Bone marrow (tissue), 2 donors: ENCODE measurements around the gene GDPGP1.
"Not testable (repeated sequence)": the region's sequence is repeated elsewhere in the genome, so short reads cannot be mapped to it uniquely, and the experiment has no call there.

Experiments
- DNase-seq, 2 donors: peaks; one replicate each; lab custom pipeline; 2025; lab: John Stamatoyannopoulos, UW

Gene GDPGP1, protein sequence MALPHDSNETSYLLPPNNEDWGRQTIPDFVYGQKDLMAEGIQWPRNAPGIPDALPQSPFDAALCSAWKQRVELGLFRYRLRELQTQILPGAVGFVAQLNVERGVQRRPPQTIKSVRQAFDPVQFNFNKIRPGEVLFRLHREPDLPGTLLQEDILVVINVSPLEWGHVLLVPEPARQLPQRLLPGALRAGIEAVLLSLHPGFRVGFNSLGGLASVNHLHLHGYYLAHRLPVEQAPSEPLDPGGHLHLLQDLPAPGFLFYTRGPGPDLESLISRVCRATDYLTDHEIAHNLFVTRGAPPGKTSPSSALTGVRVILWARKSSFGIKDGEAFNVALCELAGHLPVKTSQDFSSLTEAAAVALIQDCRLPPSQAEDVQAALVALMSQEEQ

DNA sequence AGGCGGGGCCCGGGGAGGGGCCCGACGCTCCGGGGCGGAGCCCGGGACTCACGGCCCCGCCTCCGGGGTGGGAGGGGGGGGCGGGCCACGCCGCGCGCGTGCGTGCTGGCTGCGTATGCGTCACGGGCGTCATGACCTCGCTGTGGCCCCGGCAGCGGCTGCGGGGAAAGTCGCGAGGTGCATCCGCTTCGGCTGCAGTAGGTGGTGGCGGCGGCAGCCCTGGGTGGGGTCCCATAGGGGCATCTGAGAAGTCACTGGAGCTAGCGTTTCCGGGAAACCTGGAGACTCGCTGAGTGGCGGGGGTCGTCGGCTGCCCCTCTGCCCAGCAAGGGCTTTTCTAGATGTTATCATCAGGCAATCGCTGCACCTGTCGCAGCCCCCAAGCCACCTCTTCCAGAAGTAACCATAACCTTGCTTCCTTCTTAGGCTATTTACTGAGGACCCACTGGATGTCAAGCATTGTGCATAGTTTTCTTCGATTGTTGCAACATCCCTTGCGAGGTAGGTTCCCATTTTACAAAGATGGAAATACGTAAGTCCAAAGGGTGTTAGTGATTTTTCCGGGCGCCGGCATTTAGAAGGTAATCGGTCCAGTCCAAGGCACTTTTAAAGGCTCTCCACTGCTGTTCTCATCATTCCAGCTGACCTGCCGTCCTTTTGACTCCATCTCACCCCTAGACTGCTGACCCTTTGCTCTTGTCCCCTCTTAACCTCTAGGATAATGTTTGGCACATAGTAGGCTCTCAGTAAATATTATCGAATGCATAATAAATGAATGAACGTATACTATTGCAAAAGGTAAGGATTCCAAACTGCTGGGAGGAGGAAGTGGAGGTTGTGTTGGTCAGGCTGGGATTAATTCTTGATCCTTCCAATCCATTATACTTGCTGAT lies at the start of gene GDPGP1:
TSS of gene GDPGP1 (plus strand) at position 114 of the 893 bp plus-strand sequence. CDS start 6,700 bp downstream, outside the sequence.
- DNase-seq: peak in 1 of 2 donors; percentile 86

DNA sequence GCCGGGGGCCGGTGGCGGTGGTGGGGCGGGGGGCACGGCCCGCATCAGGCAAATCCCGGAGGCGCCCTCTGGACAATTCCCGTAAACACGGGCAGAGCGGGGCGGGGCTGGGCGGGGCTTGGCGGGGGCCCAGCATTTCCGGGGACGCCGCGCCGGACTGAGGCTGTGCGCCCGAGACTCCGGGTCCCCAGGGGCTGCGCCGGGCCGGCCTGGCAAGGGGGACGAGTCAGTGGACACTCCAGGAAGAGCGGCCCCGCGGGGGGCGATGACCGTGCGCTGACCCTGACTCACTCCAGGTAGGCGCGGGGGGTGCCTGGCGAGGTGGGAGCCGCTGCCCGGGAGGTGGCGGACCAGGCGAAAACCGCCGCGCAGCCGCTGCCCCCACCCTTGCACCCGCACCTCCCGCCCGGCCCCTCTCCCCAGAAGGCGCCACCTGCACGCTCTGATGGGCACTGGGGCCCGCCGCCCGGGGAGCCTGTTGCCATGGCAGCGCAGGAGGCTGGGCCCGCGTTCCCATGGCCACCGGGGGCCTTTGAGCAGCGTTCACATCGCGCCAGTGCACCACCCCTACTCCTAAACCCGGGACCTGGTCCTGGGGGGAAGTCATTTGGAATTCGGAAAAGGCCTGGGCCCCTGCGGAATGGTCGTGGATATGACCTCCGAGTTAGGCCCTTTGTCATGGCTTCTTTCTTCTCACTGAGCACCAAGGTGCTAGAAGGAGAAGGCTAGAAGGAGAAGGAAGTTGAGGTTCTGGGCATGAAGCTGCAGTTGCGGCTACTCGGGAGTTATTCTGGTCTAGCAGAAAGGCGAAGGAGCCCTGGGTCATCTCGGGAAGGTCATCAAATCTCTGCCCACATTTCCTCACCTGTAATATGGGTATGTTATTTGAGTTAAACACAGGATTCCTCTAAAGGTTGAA lies 49.0 kb upstream of the GDPGP1 start:
- peak in 1 of 2 donors; percentile 58 for DNase-seq

DNA sequence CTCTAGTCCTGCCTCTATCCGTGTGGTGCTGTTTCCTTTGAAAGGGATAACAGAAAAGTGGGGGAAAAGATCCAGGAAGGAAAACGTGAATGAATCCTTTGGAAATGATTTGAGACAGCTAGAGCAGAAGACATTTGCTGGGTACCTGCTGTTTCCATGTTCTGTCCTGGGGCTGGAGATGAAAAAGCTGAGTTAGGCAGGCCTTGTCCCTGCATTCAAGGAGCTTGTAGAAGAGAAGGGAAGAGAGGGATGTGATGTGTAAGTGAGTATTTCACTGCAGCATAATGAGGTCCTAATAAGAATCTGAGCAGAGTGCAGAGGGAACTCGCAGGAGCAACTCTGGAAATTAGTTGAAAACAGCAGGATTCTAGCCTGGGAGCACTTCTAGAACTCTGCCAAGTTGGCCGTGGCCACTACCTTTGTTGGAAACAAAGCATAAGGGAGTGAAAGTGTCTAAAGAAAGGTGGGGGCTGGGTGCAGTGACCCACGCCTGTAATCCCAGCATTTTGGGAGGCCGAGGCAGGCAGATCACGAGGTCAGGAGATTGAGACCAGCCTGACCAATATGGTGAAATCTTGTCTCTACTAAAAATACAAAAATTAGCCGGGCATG lies 46.6 kb upstream of the GDPGP1 start:
- DNase-seq: no peak

DNA sequence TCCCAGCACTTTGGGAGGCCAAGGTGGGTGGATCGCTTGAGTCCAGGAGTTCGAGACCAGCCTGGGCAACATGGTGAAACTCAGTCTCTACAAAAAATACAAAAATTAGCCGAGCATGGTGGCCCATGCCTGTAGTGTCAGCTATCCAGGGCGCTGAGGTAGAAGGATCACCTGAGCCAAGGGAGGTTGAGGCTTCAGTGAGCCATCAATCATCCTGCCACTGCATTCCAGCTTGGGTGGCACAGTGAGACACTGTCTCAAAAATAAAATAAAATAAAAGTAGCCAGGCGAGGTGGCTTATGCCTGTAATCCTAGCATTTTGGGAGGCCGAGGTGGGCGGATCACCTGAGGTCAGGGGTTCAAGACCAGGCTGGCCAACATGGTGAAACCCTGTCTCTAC lies 45.9 kb upstream of the GDPGP1 start:
- not testable (repeated sequence) for DNase-seq

DNA sequence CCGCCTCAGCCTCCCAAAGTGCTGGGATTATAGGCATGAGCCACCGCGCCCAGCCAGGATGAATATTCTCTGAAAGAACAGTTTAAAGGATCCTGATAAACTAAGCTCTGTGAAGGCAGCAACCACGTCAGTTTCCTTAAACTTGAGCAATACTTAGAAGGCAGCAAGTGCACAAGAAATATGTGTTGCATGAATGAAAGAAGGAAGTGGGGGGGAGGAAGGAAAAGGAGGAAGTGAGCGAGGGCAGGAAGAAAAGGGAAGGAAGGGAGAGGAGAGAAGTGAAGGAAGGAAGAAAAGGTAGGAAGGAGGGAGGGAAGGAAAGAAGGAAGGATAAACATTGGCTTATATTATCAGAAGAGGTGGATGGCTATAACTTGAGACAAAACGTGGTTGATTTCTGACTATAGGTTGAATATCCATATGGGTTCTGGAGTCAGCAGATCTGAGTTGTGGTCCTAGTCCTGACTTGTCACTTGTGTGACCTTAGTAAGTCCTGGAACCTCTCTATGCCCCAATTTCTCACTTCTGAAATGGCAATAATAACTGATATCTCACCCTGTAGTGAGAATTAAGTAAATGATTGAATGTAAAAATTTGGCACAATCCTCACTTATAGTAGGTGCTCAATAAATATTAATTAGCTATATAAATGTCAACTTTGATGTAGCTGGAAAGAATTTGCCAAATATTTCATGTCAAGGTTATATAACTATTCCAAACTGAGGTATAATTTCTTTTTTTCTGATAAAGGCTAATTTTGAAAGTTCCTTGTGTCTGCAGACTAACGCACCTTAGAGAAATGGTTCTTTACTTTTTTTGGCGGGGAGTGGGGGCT lies 44.9 kb upstream of the GDPGP1 start:
- DNase-seq: peak in 1 of 2 donors; percentile 4

DNA sequence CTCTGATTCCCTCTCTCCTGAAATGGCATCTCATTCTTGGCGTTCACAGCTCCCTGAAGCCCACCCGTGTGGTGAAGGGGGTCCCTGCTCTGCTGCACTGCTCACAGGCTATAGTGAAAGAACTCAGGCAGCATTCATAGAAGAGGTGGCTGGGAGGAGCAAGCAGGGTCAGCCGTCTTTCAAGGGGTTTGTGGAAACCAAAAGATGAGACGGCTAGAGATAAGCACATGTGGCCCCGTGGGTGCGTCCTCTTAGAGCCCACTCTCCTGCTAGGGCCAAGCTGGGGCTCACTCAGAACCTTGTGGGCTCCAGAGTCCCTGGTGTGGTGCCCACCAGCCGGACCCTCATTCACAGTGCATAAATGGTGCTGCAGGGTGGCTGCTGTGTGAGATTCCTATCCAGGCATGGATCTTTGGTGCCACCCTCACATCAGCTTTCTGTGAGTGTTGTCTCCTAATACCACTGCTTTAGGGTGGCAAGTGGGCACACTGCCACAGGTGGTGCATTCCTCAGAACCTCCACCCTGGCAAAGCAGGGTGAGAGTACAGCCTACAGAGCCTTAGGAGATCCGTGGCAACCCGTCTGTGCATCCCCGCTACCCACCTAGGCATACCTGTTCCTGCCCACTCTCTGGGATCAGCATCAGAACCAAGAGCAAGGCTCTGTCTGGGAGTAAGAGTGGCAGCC lies 44.1 kb upstream of the GDPGP1 start:
- no peak for DNase-seq

DNA sequence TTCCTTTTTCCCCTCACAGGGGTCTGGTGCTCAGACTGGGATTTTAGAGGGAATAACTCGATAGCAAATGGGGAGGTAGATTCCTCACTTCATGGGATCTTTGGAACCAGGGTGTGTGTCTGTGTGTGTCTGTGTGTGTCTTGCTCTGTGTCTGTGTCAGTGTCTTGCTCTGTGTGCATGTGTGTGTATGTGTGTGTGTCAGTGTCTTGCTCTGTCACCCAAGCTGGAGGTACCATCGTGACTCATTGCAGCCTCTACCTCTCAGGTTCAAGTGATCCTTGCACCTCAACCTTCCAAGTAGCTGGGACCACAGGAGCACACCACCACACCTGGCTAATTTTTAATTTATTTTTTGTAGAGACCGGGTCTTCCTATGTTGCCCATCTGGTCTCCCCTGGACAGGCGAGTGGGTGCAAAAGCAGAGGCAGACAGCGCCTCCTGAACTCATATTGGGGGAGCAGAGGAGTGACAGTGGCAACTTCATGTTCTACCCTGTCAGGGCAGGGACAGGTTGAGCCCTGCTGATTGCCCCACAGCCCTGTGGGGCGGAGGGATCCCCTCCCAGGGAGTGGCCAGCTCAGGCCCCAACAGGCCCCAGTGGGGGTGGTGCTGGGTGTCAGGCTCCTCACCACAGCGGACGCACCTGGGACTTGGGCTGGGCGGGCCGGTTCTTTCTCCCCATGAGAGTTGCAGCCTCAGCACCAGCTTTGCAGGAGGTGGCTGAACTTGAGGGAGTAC lies 43.2 kb upstream of the GDPGP1 start:
- DNase-seq: no peak

DNA sequence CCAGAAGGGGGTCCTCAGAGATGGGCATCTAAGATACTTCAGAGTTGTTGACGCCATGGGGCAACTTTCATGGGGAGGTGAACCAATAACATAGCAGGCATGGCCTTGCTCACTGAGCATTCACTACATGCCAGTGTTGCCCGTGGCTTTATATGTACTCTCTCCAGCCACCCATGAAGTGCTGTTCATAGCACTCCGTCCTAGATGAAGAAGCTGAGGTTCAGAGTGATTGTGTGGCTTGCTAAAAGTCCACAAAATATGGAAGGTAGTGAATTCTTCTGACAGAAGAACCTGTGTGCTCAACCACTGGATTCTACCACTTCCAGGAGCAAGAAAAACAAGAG lies 42.7 kb upstream of the GDPGP1 start:
- no peak for DNase-seq

DNA sequence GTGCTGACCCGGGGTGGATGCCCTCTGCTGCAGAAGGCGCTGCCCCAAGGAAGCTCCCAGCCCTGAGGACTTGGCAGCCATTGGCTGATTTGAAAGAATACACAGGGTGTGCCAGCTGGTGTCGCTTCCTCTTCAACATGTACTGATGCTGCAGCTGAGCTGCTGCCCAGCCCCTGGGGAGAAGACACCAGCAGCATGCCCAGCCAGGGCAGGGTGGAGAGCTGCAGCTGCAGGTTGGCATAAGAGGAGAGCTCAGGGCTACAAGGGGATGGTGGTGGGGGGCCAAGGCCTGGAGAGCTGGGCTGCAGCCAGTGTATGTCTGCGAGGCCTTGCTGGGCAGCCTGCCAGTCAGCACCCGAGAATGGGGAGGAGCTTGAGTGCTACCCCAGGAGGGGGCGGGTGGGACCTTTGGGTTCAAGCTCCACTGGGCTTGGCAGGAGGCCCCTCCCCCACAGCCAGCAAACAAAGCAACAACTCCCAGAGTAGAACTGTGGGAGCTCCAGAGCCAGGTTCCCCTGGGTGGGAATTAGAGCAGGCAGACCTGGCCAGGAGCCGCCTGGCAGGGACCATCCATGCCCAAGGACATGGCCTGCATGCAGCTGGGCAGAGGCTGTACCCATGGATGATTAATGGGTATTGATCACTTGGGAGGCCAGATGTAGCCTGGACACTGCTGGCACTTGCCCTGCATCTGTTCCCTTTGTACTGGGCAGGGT lies 42.1 kb upstream of the GDPGP1 start:
- DNase-seq: peak in 1 of 2 donors; percentile 2

DNA sequence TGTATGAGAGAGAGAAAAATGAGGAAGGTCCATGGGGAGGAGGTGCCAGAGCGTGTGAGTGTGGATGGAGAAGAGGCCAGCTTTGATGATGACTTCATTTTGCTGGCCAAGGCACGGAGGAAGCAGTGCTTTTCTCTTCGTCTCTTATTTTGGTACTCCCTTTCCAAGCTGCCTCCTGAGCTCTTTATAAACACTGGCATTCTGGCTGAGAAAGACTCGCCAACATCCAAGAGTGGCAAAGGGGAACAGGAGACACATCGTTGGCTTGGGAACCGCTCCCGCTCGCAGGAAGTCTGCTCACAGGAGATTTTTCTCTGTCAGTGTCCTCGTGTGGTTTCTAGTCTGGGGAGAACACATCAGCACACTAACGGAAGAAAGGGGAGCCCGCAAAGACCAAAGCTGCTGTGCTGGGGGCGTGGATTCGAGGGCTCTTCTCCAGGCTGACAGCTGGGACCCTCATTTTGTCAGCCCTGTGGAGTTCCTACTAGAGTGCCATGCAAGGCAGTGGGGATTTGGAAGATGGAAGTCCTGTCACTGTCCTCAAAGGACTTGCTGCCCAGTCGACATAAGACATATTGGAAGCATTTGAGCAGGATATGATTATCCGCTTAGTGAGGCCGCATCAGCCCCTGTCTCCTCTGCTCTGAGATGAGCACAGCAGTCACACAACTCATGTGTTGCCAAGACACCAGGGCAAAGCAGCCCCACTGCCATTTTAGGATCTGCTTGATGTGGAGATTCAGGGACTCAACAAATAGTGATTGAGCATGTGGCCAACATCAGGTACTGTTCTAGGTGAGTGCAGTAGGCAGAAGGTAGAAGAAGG lies 40.8 kb upstream of the GDPGP1 start:
- peak in 1 of 2 donors; percentile 47 for DNase-seq

DNA sequence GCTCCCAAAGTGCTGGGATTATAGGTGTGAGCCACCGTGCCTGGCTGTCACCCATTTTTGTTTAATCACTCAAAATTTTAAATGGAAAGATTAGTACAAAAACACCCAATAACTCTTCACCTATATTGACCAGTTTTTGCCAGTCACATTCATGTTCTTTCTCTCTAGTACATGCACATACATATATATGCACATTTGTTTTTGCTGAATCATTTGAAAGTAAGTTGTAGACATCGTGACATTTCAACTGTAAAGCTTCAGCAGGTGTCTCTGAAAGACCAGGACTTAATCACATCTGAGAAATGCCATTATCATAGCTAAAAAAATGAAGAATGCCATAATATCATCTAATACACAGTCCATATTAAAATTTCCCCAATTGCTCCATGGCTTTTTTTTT lies 39.4 kb upstream of the GDPGP1 start:
- DNase-seq: no peak

DNA sequence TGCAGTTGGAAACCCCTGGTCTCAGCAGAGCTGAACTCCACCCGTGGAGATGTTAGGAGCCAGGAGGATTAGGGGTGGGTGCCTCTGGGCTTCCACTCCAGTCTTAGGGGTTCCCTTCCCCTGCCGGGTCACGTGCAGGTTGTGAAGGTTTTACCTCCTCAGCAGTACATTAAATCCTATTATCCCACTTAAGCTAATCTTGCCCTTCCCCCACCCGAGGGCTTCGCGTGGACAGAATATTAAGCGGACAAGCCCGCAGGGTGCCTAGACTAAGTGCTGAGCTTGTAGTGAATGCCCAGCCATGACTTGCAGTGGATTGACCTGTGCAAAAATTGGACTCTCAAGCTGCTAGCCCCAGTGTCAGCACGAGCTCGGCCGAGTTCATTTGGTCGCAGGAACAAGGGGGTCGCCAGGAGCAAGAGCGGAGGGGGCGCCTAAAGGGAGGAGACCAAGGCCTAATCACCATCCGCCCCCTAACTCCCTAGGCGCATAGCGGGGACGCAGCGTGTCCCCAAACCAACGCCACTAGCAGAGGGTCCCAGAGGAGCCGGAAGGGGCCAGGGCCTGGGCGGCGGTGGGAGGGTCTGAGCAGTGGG lies 33.4 kb upstream of the GDPGP1 start:
- no peak for DNase-seq

DNA sequence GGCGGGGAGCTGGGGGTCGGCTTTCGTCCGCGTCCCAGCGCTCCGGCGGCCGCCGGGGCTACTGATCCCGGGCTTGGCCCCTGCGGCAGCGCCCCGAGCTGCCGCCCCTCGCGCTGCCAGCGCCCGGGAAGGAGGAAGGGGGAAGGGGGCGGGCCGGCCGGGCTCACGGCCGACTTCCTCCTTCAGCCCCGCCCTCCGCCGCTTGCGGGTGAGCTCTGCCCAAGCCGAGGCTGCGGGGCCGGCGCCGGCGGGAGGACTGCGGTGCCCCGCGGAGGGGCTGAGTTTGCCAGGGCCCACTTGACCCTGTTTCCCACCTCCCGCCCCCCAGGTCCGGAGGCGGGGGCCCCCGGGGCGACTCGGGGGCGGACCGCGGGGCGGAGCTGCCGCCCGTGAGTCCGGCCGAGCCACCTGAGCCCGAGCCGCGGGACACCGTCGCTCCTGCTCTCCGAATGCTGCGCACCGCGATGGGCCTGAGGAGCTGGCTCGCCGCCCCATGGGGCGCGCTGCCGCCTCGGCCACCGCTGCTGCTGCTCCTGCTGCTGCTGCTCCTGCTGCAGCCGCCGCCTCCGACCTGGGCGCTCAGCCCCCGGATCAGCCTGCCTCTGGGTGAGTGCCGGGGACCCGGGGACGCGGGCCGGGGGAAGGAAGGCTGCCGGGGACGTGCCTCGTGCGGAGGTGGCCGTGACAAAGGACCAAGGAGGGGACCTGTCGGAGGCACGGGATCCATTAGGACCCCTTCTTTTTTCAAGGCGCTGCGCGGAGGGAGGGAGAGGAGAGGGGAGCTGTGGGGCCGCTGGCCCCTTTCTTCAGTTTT lies 32.7 kb upstream of the GDPGP1 start, which contains the start of gene SEMA4B:
TSS of gene SEMA4B (plus strand) at position 201 of the 814 bp plus-strand sequence. CDS start at position 450, 249 bp downstream.
- peak in 1 of 2 donors; percentile 31 for DNase-seq

DNA sequence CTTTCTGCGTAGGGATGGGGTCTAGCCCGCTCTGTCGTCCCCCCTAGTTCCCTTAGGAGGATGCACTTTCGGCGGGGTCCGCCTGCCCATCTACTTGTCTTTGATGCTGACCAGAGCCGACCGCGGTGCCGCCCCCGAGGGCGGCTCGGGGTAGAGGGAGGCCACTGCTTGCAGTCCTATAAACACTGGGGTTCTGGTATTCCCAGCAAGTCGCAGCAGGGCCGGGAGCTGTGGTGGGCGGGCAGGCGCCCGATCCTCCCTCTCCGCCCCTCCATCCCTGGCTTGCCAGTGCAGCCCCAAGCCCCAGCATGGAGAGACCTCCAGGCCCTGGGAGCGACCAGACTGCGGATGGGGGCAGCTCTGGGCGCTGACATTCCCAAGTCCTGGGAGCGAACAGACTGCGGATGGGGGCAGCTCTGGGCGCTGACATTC lies 32.0 kb upstream of the GDPGP1 start:
- no peak for DNase-seq

DNA sequence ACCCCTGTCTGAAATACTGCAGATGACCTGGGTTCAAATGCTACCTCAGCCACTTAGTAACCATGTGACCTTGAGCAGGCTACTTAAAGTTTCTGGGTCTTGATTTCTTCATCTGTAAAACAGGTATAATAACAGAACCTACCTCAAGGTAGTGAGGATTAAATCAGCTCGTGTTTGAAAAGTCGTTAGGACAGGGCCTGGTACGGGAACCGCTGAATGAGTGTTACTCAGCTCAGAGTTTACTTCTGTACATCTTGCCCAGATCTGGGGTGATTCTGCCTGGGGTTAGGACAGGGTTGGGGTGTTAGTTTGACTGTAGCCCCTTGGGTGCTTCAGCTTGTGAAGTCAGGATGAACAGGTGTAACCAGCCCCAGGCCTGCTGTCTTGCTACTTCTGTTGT lies 31.1 kb upstream of the GDPGP1 start:
- no peak for DNase-seq

DNA sequence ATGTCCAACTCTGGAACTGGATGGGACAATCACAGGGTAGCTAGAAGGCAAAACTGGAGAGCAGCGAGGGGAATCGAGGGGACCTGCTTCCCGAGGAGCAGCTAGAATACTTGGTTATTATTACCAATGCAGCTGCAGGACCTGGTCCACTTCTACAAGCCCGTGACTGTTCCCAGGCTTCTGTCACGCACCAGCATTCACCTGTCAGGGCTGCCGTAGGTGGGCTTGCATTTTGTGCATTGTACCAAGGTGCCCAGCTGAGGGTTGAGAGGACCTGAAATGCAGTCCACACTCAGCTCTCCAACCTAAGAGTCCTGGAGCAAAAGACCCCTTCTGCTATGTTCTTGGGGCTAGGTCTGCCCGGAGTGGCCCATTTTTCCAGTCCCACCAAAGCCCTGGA lies 30.5 kb upstream of the GDPGP1 start:
- DNase-seq: no peak
